AG09319 (cell line): ENCODE data around the gene MRTFA.

Experiments used
- DNase-seq: peaks from one replicate; pipeline ENCODE4 v3.0.0-alpha.2; 2010; ENCODE audit warnings: low read depth; ENCODE audit errors: extremely low read depth
- TF ChIP-seq, protein P1 (sequence below): IDR thresholded peaks from 2 replicates; pipeline ENCODE4 v1.5.1; 2011; ENCODE audit warnings: low read depth, mild to moderate bottlenecking, inconsistent platforms, low read length, moderate library complexity

MRTFA gene

DNA sequence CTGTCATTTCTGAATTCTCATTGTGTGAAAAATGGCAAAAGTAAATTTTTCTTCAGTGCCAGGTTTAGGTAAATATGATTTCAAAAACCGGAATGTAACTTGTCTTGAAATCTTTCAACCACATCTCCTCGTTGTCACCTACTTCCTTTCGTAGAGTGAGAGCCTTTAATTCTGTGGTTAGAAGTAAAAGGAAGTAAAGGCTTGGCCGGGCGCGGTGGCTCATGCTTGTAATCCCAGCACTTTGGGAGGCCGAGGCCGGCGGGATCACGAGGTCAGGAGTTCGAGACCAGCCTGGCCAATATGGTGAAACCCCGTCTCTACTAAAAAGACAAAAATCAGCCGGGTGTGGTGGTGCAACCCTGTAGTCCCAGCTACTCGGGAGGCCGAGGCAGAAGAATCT lies 236.4 kb downstream of the MRTFA start:
- TF ChIP-seq, protein P1, sequence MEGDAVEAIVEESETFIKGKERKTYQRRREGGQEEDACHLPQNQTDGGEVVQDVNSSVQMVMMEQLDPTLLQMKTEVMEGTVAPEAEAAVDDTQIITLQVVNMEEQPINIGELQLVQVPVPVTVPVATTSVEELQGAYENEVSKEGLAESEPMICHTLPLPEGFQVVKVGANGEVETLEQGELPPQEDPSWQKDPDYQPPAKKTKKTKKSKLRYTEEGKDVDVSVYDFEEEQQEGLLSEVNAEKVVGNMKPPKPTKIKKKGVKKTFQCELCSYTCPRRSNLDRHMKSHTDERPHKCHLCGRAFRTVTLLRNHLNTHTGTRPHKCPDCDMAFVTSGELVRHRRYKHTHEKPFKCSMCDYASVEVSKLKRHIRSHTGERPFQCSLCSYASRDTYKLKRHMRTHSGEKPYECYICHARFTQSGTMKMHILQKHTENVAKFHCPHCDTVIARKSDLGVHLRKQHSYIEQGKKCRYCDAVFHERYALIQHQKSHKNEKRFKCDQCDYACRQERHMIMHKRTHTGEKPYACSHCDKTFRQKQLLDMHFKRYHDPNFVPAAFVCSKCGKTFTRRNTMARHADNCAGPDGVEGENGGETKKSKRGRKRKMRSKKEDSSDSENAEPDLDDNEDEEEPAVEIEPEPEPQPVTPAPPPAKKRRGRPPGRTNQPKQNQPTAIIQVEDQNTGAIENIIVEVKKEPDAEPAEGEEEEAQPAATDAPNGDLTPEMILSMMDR, result no peak
- no peak for DNase-seq

DNA sequence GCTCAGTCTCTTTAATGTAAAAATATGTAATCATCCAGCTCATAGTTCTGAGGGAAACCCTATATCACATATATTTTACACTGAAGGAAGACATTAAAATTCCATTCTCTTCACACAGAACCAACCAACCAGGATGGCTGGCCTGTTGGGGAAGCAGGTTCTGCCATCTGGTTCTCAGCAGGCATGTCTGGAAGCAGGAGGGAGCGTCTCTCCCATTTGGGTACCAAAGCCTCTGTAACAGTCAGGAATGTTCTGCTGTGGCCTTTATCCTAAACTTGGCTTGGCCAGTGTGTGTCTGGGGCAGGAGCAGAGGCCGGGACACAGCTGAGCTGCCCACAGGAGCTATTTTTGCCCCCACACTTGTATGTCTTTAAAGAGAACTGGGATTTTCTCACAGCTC lies 236.9 kb downstream of the MRTFA start:
- no peak for DNase-seq
- TF ChIP-seq, protein P1, result no peak

DNA sequence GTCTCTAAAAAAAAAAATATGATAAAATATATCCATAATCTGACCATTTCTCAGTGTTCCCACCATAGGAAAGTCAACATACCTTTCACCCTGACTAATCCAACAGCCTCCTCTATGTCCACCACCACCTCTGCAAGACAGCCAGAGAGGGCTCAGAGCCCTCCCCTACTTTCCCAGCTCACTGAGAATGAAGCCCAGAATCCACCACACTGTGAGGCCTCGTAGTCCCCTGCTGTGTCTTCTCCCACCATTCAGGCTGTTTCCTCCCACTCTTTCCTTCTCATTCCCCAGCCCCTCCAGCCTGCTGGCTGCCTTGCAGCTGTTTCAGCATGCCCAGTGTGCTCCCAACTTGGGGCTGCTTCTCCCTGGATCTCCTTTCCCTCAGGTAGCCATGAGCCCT lies 239.1 kb downstream of the MRTFA start:
- no peak for DNase-seq
- TF ChIP-seq, protein P1, result no peak

DNA sequence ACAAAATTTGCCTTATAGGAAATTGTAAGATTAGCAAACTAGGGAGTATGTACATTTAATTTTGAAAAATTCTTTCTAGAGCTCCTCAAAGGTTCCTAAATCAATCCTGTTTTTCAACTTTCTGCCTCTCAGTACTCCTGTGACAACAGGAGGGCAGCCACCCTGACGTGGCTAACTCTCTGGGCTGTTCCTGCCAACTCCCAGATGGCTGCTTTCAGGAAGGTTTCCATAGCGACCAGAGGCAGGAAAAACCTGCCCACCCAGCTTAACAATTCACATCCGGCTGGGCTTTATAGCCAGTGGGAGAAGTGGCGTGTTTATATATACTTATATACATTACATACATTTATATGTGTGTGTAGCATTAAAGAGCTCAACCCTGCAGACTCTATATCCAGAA lies 239.6 kb downstream of the MRTFA start:
- DNase-seq, result no peak
- TF ChIP-seq, protein P1, result no peak

DNA sequence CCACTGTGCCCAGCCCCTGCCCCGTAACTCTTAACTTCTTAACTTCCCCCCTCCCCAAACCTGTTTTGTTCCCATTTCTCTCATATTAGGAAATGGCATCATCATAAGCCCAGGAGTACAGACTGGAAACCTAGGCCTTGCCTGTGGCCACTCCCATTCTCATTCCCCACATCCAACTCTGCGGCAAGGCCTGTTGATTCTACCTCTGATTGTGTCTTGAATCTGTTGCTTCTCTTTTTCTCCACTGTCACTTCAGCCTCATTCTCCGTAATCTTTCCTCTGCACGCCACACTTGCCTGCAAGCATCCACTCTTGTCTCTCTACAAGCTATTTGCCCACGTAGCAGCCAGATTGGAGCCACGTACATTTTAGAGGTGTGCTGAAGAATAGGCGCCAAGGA lies 240.9 kb downstream of the MRTFA start:
- no peak for DNase-seq

DNA sequence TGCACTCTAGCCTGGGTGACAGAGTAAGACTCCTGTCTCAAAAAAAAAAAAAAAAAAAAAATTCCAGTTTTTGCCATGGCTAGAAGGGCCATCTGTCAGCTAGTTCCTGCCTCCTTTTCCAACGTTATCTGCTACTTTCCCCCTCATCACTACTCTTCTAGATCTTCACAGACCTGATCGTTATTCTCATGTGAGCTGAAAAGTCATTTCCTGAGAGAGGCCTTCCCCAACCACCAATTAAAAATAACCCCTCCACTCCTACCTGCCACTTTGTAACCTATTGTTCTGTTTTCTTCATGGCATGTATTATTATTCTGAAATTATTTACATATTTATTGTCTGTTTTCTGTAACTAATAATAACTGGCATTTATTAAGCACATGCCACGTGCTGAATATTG lies 241.9 kb downstream of the MRTFA start:
- TF ChIP-seq, protein P1, result no peak
- DNase-seq, result no peak

More for the DNA sequence above, 240.9 kb downstream of the MRTFA start:
- TF ChIP-seq, protein P1, result no peak

DNA sequence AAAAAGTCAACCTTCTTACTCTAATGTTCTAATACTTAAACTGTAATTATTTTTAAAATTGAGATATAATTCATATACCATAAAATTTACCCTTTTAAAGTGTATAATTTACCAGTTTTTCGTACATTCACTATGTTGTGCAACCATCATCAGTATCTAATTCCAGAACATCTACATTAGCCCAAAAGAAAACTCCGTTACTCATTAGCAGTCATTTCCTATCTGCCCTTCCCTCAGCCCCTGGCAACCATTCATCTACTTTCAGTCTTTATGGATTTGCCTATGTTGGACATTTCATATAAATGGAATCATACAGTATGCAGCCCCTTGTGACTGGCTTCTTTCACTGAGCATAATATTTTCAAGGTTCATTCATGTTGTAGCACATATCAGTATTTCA lies 243.9 kb downstream of the MRTFA start:
- TF ChIP-seq, protein P1, result no peak
- no peak for DNase-seq
